Loucy (cell line): ENCODE data around the gene LHFPL3.

ENCODE experiments used
- H2AFZ ChIP-seq: fragments of 200-600 bp; sonication (generic); 2 replicates; pipeline ENCODE4 v1.6.0; 2016; ENCODE audit warnings: antibody characterized with exemption, mild to moderate bottlenecking, low read length, moderate library complexity
- H3F3A ChIP-seq: fragments of 200-600 bp; 2 replicates; pipeline ENCODE4 v1.6.0; 2016; ENCODE audit warnings: antibody characterized with exemption, low read depth, mild to moderate bottlenecking
- H3K27me3 ChIP-seq: fragments of 200-600 bp; sonication (generic); 2 replicates; pipeline ENCODE4 v1.6.1; 2014; ENCODE audit warnings: low read length, mild to moderate bottlenecking; ENCODE audit not compliant: insufficient read depth, poor library complexity, severe bottlenecking
- H3K36me3 ChIP-seq: fragments of 200-600 bp; sonication (generic); 2 replicates; pipeline ENCODE4 v1.6.1; 2016; ENCODE audit warnings: low read length; ENCODE audit not compliant: insufficient read depth
- H3K4me1 ChIP-seq: fragments of 200-600 bp; sonication (generic); 2 replicates; pipeline ENCODE4 v1.5.1; 2014; ENCODE audit warnings: low read length, mild to moderate bottlenecking; ENCODE audit not compliant: insufficient read depth, poor library complexity, severe bottlenecking
- H3K4me2 ChIP-seq: fragments of 200-600 bp; sonication (generic); 2 replicates; pipeline ENCODE4 v1.6.0; 2014; ENCODE audit warnings: antibody characterized with exemption, low read length, low read depth, mild to moderate bottlenecking; ENCODE audit not compliant: poor library complexity, severe bottlenecking
- H3K4me3 ChIP-seq: fragments of 200-600 bp; sonication (generic); 2 replicates; pipeline ENCODE4 v1.5.1; 2014; ENCODE audit warnings: low read length, mild to moderate bottlenecking, mixed read lengths; ENCODE audit not compliant: poor library complexity, severe bottlenecking
- H3K79me2 ChIP-seq: fragments of 200-600 bp; sonication (generic); 2 replicates; pipeline ENCODE4 v1.6.1; 2014; ENCODE audit warnings: low read length; ENCODE audit not compliant: insufficient read depth
- H3K9ac ChIP-seq: fragments of 200-600 bp; sonication (generic); 2 replicates; pipeline ENCODE4 v1.6.0; 2014; ENCODE audit warnings: mild to moderate bottlenecking, low read depth, low read length, moderate library complexity; ENCODE audit not compliant: poor library complexity, severe bottlenecking
- H3K9me2 ChIP-seq: fragments of 200-600 bp; sonication (generic); replicated peaks from 2 replicates; pipeline ENCODE4 v1.6.1; 2016; ENCODE audit warnings: low read depth, low read length, mixed read lengths
- H3K9me3 ChIP-seq: fragments of 200-600 bp; sonication (generic); 2 replicates; pipeline ENCODE4 v1.6.1; 2014; ENCODE audit warnings: mild to moderate bottlenecking, antibody characterized with exemption, low read length, low read depth; ENCODE audit not compliant: insufficient read depth
- H4K20me1 ChIP-seq: fragments of 200-600 bp; sonication (generic); 2 replicates; pipeline ENCODE4 v1.6.0; 2014; ENCODE audit warnings: antibody characterized with exemption, low read length, mild to moderate bottlenecking; ENCODE audit not compliant: insufficient read depth, poor library complexity, severe bottlenecking
- EZH2phosphoT487 ChIP-seq: fragments of 200-600 bp; IDR thresholded peaks from 2 replicates; pipeline ENCODE4 v1.6.1; 2018; ENCODE audit warnings: antibody characterized with exemption, mild to moderate bottlenecking, moderate library complexity, borderline replicate concordance
- TF ChIP-seq, protein P1 (sequence below): fragments of 200-600 bp; sonication (generic); conservative IDR thresholded peaks from 2 replicates; pipeline ENCODE4 v1.5.1; 2014; ENCODE audit warnings: mild to moderate bottlenecking, antibody characterized with exemption, low read length

Gene LHFPL3

DNA sequence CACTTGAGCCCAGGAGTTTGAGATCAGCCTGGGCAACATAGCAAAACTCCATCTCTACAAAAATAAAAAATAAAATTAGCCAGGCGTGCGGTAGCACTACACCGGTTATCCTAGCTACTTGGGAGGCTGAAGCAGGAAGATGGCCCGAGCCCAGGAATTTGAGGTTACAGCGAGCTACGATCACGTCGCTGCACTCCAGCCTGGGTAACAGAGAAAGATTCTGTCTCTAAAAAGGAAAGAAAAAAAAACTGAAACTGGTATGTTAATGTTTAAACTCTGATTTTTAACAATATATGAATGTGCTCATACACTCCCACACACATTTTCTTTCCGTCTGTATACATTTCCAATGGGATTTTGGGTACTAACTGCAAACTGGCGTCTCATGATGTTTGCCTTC, 545.0 kb downstream of the LHFPL3 start:
- Histone ChIP-seq H2AFZ (no peak overlapping the region), H3F3A (no peaks in the 10 kb centered on the region)
- TF ChIP-seq, protein P1, sequence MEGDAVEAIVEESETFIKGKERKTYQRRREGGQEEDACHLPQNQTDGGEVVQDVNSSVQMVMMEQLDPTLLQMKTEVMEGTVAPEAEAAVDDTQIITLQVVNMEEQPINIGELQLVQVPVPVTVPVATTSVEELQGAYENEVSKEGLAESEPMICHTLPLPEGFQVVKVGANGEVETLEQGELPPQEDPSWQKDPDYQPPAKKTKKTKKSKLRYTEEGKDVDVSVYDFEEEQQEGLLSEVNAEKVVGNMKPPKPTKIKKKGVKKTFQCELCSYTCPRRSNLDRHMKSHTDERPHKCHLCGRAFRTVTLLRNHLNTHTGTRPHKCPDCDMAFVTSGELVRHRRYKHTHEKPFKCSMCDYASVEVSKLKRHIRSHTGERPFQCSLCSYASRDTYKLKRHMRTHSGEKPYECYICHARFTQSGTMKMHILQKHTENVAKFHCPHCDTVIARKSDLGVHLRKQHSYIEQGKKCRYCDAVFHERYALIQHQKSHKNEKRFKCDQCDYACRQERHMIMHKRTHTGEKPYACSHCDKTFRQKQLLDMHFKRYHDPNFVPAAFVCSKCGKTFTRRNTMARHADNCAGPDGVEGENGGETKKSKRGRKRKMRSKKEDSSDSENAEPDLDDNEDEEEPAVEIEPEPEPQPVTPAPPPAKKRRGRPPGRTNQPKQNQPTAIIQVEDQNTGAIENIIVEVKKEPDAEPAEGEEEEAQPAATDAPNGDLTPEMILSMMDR: no peak

DNA sequence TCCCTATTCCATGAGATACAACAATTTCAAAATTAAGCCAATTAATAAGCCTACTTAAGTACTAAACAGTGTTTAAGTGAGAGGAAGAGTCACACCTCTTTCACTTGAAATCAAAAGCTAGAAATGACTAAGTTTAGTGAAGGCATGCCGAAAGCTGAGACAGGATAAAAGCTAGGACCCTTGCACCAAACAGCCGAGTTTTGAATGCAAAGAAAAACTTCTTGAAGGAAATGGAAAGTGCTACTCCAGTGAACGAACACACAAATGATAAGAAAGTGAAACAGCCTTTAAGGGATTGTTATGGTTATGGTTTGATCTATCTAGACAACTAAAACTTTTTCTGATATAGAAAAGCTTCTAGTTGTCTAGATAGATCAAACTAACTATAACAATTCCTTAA, 550.2 kb downstream of the LHFPL3 start:
- Histone ChIP-seq H4K20me1 (no peaks in the 10 kb centered on the region), H3K4me2 (no peak overlapping the region), H3K9ac (no peak overlapping the region), H3F3A (no peaks in the 10 kb centered on the region), H3K4me1 (peaks cover 12% of the 10 kb centered on the region), H3K4me3 (no peak overlapping the region), H2AFZ (no peak overlapping the region), H3K79me2 (no peaks in the 10 kb centered on the region), H3K36me3 (no peaks in the 10 kb centered on the region), H3K27me3 (no peaks in the 10 kb centered on the region), H3K9me3 (peaks cover 4% of the 10 kb centered on the region; the same call in 1 of the 2 replicates), H3K9me2 (no peaks in the 10 kb centered on the region)
- no peak for TF ChIP-seq EZH2phosphoT487
- TF ChIP-seq, protein P1: no peak

More for the DNA sequence above, 545.0 kb downstream of the LHFPL3 start:
- Histone ChIP-seq H3K27me3 (no peaks in the 10 kb centered on the region), H3K4me1 (no peaks in the 10 kb centered on the region), H3K4me3 (no peak overlapping the region), H3K4me2 (no peak overlapping the region), H3K79me2 (no peaks in the 10 kb centered on the region), H3K9me3 (no peaks in the 10 kb centered on the region), H3K36me3 (no peaks in the 10 kb centered on the region), H4K20me1 (no peaks in the 10 kb centered on the region), H3K9ac (no peak overlapping the region), H3K9me2 (no peaks in the 10 kb centered on the region)

DNA sequence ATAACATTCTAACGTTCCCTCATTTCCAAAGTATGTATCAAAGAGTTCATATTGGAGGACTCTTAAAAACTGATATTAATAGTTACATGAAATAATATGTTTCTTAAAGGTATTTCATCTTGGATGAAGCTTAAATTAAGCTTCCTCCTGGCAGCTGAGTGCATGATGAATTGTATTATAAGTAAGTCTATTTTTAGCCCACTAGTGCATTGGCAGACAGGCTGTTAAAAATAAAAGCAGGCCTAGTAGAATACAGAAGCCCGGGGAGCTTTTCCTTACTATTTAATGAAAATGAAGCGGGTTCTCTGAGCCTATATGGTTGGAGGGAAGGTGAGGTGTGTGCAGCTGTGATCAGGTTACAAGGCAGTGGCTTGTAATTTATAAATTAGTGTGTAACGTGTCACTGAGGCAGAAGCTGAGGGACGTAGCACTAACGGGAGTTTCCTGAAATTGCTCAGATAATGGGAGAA, 554.9 kb downstream of the LHFPL3 start:
- TF ChIP-seq, protein P1: no peak
- Histone ChIP-seq H3K9me2 (no peaks in the 10 kb centered on the region), H3K27me3 (no peaks in the 10 kb centered on the region), H3F3A (no peaks in the 10 kb centered on the region), H3K36me3 (no peaks in the 10 kb centered on the region), H3K9ac (peak overlapping the region; percentile 60), H4K20me1 (no peaks in the 10 kb centered on the region), H2AFZ (peak overlapping the region; percentile 84), H3K9me3 (peaks cover 4% of the 10 kb centered on the region; the same call in 1 of the 2 replicates), H3K4me3 (peak overlapping the region; percentile 54), H3K79me2 (no peaks in the 10 kb centered on the region), H3K4me2 (peak overlapping the region; percentile 66), H3K4me1 (peaks cover 18% of the 10 kb centered on the region)
